ENCODE results near the gene TSPEAR.
A peak's percentile ranks its signal among the peaks of the same experiment; 100 is the strongest.

Gene TSPEAR

DNA sequence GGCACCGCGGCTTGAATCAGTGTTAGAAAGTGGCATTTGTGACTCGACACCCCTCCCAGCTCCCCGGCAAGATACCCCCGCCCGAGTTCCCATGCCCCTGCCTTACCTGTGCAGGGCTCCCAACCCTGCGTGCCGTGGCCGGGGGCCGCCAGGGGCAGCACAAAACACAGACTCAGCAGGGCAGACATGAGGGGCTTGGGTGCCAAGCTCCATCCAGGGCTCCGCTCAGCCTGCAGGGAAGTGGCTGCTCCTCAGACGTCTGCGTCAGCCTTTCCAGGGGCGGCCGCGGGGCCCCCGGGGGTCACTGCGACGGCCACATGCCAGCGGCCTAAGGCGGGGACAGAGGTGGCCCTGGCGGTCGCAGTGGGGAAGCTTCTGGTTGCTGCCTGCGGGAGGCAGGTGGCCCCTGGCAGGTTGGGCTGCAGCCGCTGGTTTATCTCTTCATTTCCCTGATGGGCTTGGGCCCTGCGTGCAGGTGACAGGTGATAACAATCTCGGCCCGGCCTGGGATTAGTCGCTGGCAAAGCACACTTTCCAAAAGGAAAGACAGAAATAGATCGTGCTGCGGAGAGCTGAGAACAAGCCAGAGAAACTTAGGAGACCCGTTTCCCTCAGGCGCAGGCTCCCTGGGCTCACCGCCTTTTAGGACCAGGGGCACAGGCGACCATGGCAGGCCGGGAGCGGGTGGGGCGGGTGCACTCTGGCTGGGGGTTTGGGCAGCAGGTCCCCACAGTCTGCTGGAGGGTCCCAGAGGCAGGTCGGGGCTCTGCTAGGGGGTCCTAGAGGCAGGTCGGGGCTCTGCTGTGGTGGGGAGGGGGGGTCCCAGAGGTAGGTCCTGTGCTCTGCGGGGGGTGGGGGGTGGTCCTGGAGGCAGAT, at the start of gene TSPEAR:
Gene TSPEAR, minus strand, starts transcription at position 246 of the 876 bp plus-strand sequence. Its CDS starts 58 bp downstream, at position 188.
- no peak for DNase-seq

DNA sequence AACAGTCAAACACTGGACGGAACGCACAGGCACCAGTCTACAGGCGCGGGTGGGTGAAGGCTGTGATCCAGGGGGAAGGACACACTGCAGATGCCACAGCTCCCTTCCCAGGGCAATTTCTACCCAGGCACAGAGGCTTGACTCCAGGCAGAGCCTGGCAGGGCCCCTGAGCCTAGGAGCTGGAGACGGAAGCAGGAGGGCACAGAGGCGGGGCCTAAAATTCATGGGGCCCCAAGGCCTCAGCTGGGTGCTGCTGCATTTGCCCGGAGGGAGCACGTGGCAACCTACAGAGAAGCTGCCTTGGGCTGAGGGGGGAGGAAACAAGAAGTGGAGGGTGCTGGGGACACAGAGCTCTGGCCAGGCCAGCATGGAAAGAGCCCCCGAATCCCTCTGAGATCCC, 49.0 kb upstream of the TSPEAR start:
- no peak for DNase-seq

DNA sequence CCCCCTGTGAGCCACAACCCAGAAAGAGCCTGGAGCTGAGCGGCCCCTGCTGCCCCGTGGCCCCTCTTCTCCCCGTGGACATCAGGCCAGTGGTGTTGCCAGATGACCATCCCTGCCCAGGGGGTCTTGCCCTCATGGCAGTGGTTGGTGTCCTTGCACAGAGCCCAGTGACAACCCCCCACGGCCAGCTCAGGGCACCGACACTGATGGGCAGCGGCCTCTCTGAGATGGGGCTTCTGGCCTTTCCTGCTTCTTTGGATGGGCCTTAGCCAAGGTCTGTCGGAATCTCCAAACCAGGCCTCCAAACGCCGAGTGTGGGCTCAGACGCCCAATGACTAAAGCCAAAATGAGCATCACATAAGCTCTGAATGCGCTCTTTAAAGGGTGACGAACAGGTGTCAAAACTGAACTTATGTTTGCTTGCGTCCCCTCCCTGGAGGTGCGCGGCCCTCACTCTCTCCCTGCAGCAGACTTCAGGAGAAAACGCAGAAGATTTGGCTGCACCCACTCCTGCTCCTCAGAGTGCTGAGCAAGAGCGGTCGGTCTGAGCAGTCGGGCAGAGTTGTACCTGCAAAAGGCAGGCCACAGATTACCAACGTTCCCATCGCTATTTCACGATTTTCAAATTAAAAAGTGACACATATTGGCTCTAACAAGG, 48.4 kb upstream of the TSPEAR start:
- no peak for DNase-seq

DNA sequence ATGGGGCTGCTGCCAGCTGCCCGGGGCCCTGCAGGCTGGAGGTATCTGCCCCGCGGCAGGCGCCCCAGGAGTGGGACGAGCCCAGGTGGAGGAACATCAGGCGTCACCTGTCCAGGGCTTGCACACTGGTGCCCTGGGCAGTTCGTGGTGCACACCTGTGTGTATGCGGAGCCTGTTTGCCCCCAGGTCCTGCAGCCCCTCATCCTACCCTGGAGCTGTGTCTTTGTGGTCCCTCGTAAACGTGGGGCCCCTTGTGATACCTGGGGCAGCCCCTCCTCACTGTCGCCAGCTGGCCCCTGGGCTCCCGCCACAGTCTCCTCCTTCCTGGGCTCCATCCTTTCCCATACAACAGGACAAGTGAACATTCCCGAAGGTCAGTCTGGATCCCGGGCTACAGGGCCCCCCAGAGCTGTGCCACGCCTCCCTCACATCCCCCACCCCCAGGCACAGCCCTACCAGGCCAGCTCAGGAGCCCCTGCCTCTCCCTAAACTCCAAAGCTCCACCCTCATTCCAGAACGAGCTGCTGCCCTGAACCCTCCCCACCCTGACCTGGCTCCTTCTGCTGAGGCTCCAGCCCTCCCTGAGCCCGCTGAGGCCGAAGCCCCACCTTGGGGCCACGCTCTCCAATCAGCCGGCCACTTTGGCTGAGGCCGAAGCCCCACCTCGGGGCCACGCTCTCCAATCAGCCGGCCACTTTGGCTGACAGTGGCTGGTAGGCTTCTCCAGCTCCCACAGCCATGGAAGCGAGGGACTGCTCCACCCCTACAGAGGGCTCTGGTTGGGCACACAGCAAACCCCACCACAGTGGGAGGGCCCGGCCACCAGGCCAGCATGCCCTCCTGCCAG, 47.6 kb upstream of the TSPEAR start:
- DNase-seq: no peak

DNA sequence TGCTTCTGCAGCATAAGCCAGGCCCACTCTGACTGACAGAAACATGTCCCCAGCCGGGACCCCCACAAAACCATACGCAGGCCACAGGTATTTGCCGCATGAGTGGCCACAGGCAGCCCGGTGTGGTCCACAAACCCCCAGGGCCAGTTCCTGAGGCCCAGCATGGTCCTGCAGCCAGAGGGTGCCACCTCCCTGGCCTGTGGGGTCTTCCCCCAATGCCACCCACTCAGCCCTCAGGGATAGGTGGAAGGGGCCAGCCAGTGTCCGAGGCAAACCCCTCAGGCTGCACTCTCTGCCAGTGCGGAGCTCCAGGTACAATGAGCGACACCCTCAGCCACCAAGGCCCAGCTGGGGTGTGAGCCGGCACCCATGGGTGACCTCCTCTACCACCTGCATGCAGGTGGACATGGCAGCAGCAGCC, 46.8 kb upstream of the TSPEAR start:
- no peak for DNase-seq

DNA sequence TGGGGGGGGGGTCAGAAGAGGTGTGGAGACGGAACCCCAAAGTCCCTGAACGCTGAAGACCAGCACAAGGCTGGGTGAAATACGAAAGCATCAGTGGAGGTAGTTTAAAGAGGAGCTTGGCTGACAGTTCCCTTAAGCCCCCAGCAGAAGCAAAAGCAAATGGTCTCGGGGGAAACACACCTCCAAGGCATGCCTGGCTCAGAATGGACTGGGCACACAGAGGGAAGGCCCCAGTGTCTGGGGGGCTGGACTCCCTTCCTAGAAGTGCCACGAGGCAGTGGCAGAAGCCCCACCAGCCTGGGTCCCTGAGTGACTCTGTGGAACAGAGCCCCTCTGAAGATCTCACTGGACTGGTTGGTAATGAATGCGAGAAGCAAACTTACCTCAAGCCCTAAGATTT, 46.4 kb upstream of the TSPEAR start:
- DNase-seq: no peak

DNA sequence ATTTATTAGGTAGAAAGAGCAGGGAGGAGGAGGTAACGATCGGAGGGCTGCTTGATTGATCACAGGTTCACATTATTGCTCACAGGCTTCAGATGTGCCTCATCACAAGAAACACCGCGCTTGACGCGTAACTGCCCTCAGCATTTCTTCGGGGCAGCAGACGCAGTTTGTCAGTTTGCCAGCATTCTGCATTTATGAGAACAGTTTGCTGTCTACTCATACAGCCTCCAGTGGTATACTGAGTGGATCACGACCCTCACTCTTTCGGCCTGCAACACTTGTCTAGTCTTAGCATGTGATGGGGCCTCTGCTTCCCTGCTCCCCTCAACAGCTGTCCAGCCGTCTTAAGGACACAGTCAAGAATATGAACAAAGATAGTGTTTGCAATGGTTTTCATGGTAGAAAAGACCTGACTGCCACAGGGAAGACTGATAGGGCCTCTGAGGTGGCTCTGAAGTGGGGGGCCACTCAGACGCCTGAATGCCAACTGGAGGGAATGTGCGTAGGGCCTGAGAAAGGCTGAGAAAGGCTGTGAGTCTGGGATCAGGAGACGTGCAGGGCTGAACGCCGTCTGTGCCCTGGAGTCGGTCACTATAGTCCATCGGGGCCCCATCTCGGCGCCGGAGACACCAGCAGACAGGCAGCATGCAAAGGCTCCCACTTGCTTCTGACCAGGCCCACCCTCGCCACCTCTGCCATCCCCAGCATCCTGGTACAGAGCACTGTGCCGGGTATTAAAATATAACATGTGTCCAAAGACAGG, 45.2 kb upstream of the TSPEAR start:
- DNase-seq: no peak

DNA sequence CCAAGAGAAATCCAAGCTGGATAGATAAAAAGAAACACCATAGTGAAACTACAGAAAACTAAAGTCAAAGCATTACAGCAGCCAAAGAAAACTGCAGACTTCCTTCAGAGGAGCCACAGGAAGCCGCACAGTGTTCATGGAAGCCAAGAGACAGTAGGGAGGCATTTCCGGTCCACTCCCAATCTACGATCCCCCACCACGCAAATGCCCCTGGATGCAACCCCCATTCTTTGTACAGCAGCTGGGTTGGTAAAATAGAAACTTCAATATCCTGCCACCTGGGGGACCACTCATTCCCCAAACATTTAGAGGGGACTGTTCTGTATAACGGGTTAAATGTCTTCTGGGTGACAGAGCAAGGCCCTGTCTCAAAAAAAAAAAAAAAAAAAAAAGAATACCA, 43.9 kb upstream of the TSPEAR start:
- DNase-seq: peak; percentile 17

DNA sequence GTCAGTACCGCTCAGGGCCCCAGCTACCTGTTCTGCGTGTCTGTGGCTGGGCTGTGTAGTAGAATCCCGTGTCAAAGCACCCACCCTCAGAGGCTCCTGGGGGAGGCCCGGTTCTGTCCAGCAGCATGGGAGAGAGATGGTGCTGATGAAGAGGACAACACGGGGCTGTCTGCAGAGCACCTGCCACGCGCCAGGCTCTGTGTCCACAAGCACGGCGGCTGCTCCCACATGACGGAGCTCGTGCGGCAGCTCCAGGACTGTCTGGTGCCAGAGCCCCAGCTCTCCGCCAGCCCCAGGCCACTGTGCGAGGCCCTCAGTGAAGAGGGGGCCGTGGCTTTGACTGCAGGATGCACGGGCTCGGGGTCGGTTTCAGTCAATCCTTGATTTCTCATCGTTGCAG, 42.0 kb upstream of the TSPEAR start:
- DNase-seq: no peak

DNA sequence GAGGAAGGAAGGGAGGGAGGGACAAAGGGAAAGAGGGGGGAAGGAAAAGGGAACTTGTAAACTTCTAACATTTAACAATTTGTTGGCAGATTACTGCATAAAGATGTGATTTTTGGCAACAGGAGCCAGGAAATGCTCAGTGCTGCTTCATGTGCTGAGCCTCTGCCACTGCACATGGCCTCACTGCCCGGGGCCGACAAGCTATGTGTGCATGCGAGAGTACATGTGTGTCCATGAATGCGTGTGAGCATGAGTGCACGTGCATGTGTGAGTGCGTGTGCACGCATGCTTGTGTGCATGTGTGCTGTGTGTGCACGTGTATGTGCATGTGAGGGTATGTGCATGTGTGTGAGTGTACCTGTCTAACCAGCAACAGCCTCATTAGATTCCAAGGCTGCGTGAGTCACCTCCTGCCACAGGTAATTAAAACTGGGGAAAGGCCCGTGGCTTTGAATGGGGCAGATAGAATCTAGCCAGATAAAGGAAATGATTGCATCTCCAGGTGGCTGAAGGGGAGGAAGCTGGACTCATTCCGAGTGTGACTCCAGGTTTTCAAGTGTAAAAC, 41.4 kb upstream of the TSPEAR start:
- no peak for DNase-seq

DNA sequence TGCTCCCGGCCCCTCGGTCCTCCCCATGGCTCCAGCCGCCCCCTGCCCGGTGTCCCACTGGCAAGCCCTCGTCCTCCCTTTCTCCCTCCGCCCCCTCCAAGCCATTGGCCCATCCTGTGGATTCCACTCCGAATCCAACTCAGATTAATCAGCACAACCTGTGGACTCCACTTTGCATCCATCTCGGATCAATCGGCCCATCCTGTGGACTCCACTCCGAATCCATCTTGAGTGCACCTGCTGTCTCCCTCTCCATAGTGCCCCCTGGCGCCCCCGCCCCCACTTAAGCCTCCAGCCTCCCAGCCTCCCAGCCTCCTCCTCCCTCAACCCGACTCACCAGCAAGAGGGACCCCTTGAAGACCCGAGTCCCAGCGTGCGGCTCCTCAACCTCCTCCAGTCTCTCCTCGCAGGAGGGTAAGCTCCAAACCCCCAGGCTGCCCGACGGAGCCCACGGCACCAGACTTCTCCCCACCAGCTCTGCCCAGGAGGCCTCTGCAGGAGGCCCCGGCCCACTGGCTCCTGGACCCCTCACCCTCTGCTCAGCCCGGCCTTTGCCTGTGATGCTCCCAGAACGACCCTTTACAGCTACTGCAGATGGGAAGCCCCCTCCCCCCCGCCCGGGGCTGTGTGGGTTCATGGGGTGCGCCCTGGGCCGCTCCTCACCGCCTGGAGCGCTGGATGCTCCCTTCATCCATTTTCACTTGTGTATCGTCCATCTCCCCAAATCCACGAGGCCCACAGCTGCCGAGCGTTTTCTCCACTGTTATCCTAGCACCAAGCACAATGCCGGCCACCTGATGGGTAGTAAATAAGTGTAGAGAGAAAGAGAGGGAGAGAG, 40.6 kb upstream of the TSPEAR start:
- DNase-seq: no peak

DNA sequence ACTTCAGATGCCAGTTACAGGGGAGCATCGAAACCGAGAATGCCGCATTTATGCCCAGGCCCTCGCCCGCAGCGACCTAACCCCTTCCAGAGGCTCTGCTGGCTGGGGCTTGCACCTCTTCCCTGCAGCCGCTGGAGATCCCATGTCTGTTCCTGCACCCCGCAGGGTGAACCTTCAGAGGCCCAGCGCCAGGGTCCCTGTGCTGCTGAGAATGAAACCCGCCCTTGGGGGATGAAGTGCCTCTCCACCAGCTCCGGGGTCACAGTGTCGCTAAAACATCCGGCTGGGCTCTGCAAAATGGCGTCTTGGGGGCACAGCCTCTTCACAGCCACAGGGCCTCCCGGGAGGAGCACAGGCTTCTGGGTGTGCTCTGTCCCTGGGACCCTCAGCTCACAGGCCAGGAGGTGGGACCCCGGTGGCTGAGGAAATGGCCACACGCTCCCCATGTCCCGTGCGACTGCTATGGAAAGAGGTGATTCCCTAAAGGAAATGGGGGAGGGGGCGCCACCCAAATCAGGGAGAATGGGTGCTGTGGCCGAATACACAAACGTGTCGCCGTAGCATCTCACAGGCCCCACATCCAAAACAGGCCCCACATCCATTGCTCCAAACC, 39.9 kb upstream of the TSPEAR start:
- no peak for DNase-seq

DNA sequence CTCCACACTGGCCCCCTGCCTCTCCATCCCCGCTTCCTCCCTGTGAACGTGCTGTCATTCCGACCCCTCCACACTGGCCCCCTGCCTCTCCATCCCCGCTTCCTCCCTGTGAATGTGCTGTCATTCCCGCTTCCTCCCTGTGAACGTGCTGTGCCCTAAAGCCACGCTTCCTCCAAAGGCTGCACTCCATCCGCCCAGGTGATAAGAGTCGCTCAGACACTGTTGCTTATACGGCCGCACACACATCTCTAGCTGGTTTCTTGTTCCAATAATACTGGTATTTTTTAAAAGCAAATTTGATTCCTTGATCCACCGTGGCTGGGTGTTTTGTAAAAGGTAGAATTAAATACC, 39.3 kb upstream of the TSPEAR start:
- DNase-seq: no peak

DNA sequence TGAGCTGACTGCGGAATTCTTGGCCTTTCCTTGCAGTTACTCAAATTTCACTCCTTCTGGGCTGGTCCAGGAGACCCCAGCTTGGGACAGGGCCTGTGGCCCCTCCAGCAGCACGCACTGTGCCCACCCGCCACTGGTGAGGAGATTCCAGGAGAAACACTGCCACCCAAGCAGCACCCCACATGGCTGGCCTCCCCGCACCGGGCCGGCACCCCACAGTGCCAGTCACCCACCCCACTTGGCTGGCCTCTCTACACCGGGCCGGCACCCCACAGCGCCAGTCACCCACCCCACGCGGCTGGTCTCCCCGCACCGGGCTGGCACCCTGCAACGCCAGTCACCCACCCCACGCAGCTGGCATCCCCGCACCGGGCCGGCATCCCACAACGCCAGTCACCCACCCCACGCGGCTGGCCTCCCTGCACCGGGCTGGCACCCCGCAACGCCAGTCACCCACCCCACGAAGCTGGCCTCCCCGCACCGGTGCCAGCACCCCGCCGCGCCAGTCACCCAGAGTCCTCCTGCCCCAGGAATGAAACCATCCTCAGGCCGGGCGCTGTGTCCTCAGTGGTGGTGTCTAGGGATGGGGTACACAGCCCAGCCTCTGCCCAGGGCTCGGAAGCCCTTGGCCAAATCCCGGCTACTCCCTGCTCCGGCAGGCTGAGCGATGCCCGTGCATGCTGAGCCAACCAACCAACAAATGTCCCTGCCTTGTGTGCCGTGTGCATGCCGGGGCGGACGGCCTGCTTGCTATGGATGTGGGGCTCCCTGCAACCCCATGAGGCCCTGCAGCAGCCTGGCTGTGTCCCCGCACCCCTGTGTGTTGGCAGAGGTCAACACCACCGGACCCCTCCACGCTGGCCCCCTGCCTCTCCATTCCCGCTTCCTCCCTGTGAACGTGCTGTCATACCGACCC, 38.6 kb upstream of the TSPEAR start:
- DNase-seq: no peak

DNA sequence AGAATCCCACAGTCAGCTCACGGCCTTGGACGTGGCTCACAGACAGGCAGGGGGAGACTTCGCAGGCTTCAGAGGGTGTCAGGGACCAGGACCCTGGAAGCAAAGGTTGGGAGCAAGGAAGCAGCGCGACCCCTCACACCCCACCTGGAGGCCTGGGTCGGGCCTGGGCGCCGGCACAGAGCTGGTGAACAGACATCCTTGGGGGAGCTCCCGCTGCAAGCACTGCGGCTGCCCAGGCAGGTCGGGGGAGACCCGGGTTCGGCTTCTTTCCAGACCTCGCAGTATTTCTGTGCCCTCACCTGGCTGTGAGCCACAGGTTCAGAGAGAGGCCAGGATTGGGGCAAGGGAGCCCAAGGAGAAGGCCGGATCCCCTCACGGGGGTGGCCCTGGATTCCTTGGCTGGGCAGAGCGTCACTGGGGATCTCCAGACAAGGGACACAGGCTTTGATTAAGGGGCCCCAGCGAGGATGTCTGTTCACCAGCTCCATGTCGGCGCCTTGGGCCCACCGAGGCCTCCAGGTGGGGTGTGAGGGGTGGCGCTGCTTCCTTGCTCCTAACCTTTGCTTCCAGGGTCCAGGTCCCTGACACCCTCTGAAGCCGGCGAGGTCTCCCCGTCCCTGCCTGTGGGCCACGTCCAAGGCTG, 37.9 kb upstream of the TSPEAR start:
- DNase-seq: no peak

DNA sequence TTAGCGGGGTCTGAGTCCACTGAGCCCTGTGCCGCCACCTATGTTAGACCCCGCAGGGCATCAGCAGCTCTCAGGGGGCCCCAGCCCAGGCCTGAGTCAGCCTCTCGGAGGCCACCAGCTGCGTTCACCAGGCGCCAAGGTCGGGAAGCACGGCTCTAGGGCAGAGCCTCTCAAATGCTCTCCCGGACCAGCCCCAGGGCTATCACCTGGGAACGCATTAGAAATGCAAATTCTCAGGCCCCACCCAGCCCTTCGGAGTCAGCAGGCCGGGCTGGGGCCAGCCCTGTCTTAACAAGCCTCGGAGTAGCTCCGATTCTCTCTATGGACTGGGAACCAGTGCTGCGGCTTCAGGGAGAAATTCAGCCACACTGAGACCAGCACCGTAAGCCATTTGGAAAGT, 37.2 kb upstream of the TSPEAR start:
- DNase-seq: no peak

DNA sequence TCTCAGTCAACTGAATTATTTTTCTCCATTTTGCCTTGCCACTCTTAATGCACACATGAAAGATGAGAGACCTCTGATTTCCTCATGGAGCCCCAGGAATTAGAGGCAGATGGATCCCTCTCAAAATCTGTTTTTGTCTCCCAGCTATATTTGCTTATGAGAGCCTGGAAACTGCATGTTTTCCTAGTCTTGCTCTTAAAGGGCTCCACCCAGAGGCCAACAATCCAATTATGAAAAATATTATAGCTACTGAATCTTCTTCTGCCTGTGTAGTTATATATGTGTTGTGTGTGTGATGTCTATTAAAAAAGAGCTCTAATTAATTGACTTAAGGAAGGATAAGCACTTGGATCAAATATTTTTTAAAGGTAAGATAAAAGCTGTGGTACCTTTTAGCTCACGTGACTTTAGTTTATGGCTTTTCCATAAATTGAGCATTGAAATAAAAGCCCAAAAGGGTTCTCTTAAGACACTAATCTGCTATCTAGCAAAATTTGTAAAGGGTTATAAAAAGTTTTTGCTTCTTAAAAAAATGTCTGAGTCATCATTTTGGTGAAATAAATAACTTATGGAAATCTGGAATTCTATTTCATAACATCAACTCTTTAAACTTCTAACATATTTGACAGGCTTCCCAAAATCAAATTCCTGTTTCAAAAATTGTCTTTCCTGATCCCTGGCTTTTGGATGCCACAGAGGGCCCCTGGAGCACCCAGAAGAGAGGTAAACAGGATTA, 31.2 kb upstream of the TSPEAR start:
- no peak for DNase-seq

DNA sequence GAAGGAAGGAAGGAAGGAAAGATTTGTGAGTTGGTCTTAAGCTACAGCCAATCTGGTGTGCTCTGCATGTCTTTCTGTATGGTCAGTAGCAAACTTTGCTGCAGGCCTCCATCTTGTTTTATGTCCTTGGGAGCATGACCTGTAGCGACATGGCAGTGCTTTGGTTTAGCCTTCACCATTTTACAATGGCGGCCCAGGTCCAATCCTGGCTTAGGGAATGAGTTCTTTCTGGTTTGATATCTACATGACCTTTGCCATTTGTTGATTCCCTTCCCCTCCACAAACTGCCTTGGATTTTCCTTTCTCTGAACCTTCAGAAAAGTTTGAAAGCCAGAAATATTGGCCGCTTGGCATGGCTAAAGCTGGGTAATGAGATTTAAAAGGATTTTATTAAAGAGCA, 30.5 kb upstream of the TSPEAR start:
- no peak for DNase-seq

DNA sequence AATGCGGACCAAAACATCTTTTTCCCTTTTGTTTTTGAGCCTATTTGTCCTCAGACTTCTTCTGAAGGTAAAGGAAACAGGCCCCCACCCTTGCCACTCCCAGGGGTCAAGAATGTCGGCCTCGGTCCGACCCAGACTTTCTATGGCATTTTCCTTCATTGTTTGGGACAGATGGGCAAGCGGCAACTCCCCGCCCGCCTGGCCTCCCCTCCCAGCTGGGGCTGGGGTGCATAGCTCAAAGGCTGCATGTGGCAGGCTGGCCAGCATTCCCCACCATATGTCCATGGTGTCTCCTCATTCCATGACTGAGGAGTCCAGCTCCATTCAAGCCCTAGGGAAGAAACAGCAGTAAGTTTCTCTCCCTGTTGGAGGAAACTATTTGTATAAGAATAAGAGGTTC, 29.4 kb upstream of the TSPEAR start:
- no peak for DNase-seq
